GM23248 (cell line): ENCODE data around the gene S100B. TPM values are rescaled to one million over a fixed set of nuclear protein-coding genes. Genes with fewer than 3 reads are reported as not detected.
A peak's percentile ranks its signal among the peaks of the same experiment; 100 is the strongest.

Experiments
- DNase-seq: peaks from one replicate; pipeline ENCODE4 v3.0.0-alpha.2; 2015
- H2AFZ ChIP-seq: fragments of 200-600 bp; sonication (generic); 2 replicates; pipeline ENCODE4 v1.6.1; 2016; ENCODE audit warnings: antibody characterized with exemption
- H3F3A ChIP-seq: fragments of 200-600 bp; sonication (generic); 2 replicates; pipeline ENCODE4 v1.6.1; 2016; ENCODE audit warnings: mild to moderate bottlenecking, antibody characterized with exemption, mixed run types; ENCODE audit not compliant: insufficient read depth
- H3K27ac ChIP-seq: fragments of 200-600 bp; sonication (generic); 2 replicates; pipeline ENCODE4 v1.5.1; 2016; ENCODE audit warnings: mild to moderate bottlenecking
- H3K27me3 ChIP-seq: fragments of 200-600 bp; sonication (generic); replicated peaks from 2 replicates; pipeline ENCODE4 v1.6.1; 2016; ENCODE audit warnings: mild to moderate bottlenecking; ENCODE audit not compliant: insufficient read depth
- H3K36me3 ChIP-seq: fragments of 200-600 bp; sonication (generic); 2 replicates; pipeline ENCODE4 v1.6.1; 2016; ENCODE audit warnings: low read depth, mild to moderate bottlenecking
- H3K4me1 ChIP-seq: fragments of 200-600 bp; sonication (generic); 2 replicates; pipeline ENCODE4 v1.6.1; 2016; ENCODE audit warnings: mild to moderate bottlenecking; ENCODE audit not compliant: insufficient read depth
- H3K4me2 ChIP-seq: fragments of 200-600 bp; sonication (generic); one replicate; pipeline ENCODE4 v1.6.1; 2016; ENCODE audit warnings: mild to moderate bottlenecking; ENCODE audit not compliant: unreplicated experiment
- H3K4me3 ChIP-seq: fragments of 200-600 bp; sonication (generic); 2 replicates; pipeline ENCODE4 v1.5.1; 2016; ENCODE audit warnings: mild to moderate bottlenecking
- H3K79me2 ChIP-seq: fragments of 200-600 bp; sonication (generic); 2 replicates; pipeline ENCODE4 v1.6.1; 2016; ENCODE audit warnings: mild to moderate bottlenecking; ENCODE audit not compliant: insufficient read depth
- H3K9ac ChIP-seq: fragments of 200-600 bp; sonication (generic); 2 replicates; pipeline ENCODE4 v1.6.1; 2016; ENCODE audit warnings: mild to moderate bottlenecking
- H3K9me2 ChIP-seq: fragments of 200-600 bp; sonication (generic); 2 replicates; pipeline ENCODE4 v1.6.1; 2016; ENCODE audit warnings: mixed run types, mild to moderate bottlenecking, moderate library complexity; ENCODE audit not compliant: insufficient read depth
- H3K9me3 ChIP-seq: fragments of 200-600 bp; sonication (generic); one replicate; pipeline ENCODE4 v1.6.1; 2017; ENCODE audit warnings: low read depth
- H4K20me1 ChIP-seq: fragments of 200-600 bp; sonication (generic); 2 replicates; pipeline ENCODE4 v1.6.0; 2016; ENCODE audit not compliant: insufficient read depth
- EZH2 ChIP-seq: fragments of 200-600 bp; sonication (generic); IDR thresholded peaks from 2 replicates; pipeline ENCODE4 v1.6.1; 2018; ENCODE audit warnings: antibody characterized with exemption, mild to moderate bottlenecking; ENCODE audit not compliant: insufficient read depth, poor library complexity, severe bottlenecking
- EZH2phosphoT487 ChIP-seq: fragments of 200-600 bp; sonication (generic); IDR thresholded peaks from 2 replicates; pipeline ENCODE4 v1.6.1; 2018; ENCODE audit warnings: antibody characterized with exemption, moderate library complexity, mild to moderate bottlenecking, low read depth; ENCODE audit not compliant: insufficient read depth
- WGBS, 2 experiments: methylation state at CpG; one replicate each; pipeline ENCODE4 v1.1.6; 2015 to 2017; ENCODE audit warnings: low lambda C conversion rate in 2 of 2, low coverage in 1 of 2; ENCODE audit errors: missing lambda C conversion rate in 2 of 2; 5-methylcytosine and 5-hydroxymethylcytosine counted together
- in situ Hi-C: fragments of 300-500 bp; cut with MboI; formaldehyde crosslinking; loops from 2 replicates; pipeline ENCODE4 v1.15.0; 2020
- polyA plus RNA-seq: library from polyadenylated mRNA; unstranded; fragments of >200 nt; fragmentation: Nextera tagmentation; extraction: Ambion mirVana; gene quantifications from 2 replicates; pipeline ENCODE4 v1.2.1, GENCODE V29; 2016
- total RNA-seq: library from RNA; depleted of rRNA; stranded (reverse); fragments of >200 nt; shearing (Covaris generic); gene quantifications from 2 replicates; pipeline ENCODE4 v1.2.3, GENCODE V29; 2014

The S100B gene
- total and polyA plus RNA-seq, 2 experiments from 2014 or later: not detected

GRCh38 chr21:46617267-46618051 is 12.6 kb upstream of the S100B start:
- WGBS, 2 experiments: 41 to 48% methylated on average over 6 of the region's 6 CpGs
- H3F3A ChIP-seq: 0 out of 2 replicates have a peak, but pooled peaks cover 6% of the 10 kb centered on the region
- TF ChIP-seq EZH2: no peak
- TF ChIP-seq EZH2phosphoT487: no peak
- H3K4me2 ChIP-seq: no peak overlapping the region
- peaks cover 5% of the 10 kb centered on the region; the same call in 1 of the 2 replicates for H3K27me3 ChIP-seq
- H4K20me1 ChIP-seq: no peaks in the 10 kb centered on the region
- peak; percentile 33 for DNase-seq
- no peak overlapping the region for H3K4me3 ChIP-seq
- H3K27ac ChIP-seq: no peak overlapping the region
- no peak overlapping the region for H3K9ac ChIP-seq
- no peaks in the 10 kb centered on the region for H3K9me3 ChIP-seq
- no peaks in the 10 kb centered on the region for H3K4me1 ChIP-seq
- in situ Hi-C loops: no loop called here
- H3K79me2 ChIP-seq: no peaks in the 10 kb centered on the region
- no peaks in the 10 kb centered on the region for H3K36me3 ChIP-seq
- H2AFZ ChIP-seq: no peak overlapping the region
- no peaks in the 10 kb centered on the region for H3K9me2 ChIP-seq

- Histone ChIP-seq H4K20me1 (no peaks in the 10 kb centered on the region), H3K36me3 (no peaks in the 10 kb centered on the region), H3K4me1 (no peaks in the 10 kb centered on the region), H3K9me2 (no peaks in the 10 kb centered on the region), H3K27ac (no peak overlapping the region), H3F3A (0 out of 2 replicates have a peak, but pooled peaks cover 6% of the 10 kb centered on the region), H3K27me3 (peaks cover 5% of the 10 kb centered on the region; the same call in 1 of the 2 replicates), H3K4me3 (no peak overlapping the region), H3K9ac (no peak overlapping the region), H3K9me3 (no peaks in the 10 kb centered on the region), H2AFZ (no peak overlapping the region), H3K79me2 (no peaks in the 10 kb centered on the region), H3K4me2 (no peak overlapping the region)
- in situ Hi-C loops: no loop called here
- TF ChIP-seq EZH2: no peak
- TF ChIP-seq EZH2phosphoT487: no peak
- DNase-seq: no peak
- 67 to 83% methylated on average over 1 of the region's 1 CpG for WGBS, 2 experiments
These were observed 11.8 kb upstream of the S100B start for GRCh38 chr21:46616656-46617055.

- no peaks in the 10 kb centered on the region for H3K79me2 ChIP-seq
- H3F3A ChIP-seq: 0 out of 2 replicates have a peak, but pooled peaks cover 6% of the 10 kb centered on the region
- H3K27me3 ChIP-seq: peaks cover 5% of the 10 kb centered on the region; the same call in 1 of the 2 replicates
- H3K4me3 ChIP-seq: no peak overlapping the region
- H3K9me3 ChIP-seq: no peaks in the 10 kb centered on the region
- no peaks in the 10 kb centered on the region for H3K9me2 ChIP-seq
- no peak overlapping the region for H3K9ac ChIP-seq
- no peak overlapping the region for H3K27ac ChIP-seq
- DNase-seq: no peak
- TF ChIP-seq EZH2phosphoT487 (no peak), EZH2 (no peak)
- H3K4me2 ChIP-seq: no peak overlapping the region
- no peaks in the 10 kb centered on the region for H4K20me1 ChIP-seq
- in situ Hi-C loops: no loop called here
- no peaks in the 10 kb centered on the region for H3K4me1 ChIP-seq
- H3K36me3 ChIP-seq: no peaks in the 10 kb centered on the region
- H2AFZ ChIP-seq: no peak overlapping the region
- WGBS, 2 experiments: 36 to 44% methylated on average over 2 of the region's 2 CpGs
These were observed 11.2 kb upstream of the S100B start for GRCh38 chr21:46616050-46616449.

- in situ Hi-C loops: no loop called here
- H4K20me1 ChIP-seq: no peaks in the 10 kb centered on the region
These were observed 8.5 kb upstream of the S100B start for GRCh38 chr21:46613391-46613790.

More at GRCh38 chr21:46613391-46613790, 8.5 kb upstream of the S100B start:
- Histone ChIP-seq H3K79me2 (no peaks in the 10 kb centered on the region), H3K36me3 (no peaks in the 10 kb centered on the region), H3K9me2 (no peaks in the 10 kb centered on the region), H3K9ac (no peak overlapping the region), H3K4me2 (no peak overlapping the region), H3K4me3 (no peak overlapping the region), H3K9me3 (no peaks in the 10 kb centered on the region), H3K4me1 (no peaks in the 10 kb centered on the region), H3K27ac (no peak overlapping the region), H3K27me3 (peaks cover 10% of the 10 kb centered on the region), H3F3A (no peaks in the 10 kb centered on the region), H2AFZ (no peak overlapping the region)
- 82% methylated on average over 6 of the region's 6 CpGs for WGBS, 2 experiments
- no peak for DNase-seq
- no peak for TF ChIP-seq EZH2
- TF ChIP-seq EZH2phosphoT487: no peak
